Measurements from ENCODE around the gene STK10. TPM values are rescaled to one million over a fixed set of nuclear protein-coding genes. Genes with fewer than 3 reads are reported as not detected.

The STK10 gene
- total and polyA plus RNA-seq, 2 of the 8 experiments (the other 6 are each of a cell fraction or from before 2014, with no cell fraction given), result 10.5 to 21.4 TPM

GRCh38 chr5:172015346-172015745 is 172.7 kb downstream of the STK10 start:
- no peak overlapping the region for H3K27ac ChIP-seq (ENCODE audit: low read depth, low read length)
- no peak overlapping the region for H4K8ac ChIP-seq (ENCODE audit: extremely low read depth, insufficient read depth, low read length)
- H3K9me3 ChIP-seq (ENCODE audit: insufficient read depth in 2 of 2, low read depth in 1 of 2, low read length in 1 of 2), result no peaks in the 10 kb centered on the region
- no peak overlapping the region for H3K18ac ChIP-seq (ENCODE audit: extremely low read depth, low read length)
- H4K91ac ChIP-seq (replicated peaks; ENCODE audit: insufficient read length, low read length), result no peak overlapping the region
- no peaks in the 10 kb centered on the region for H3K27me3 ChIP-seq (replicated peaks in 1 of 4; ENCODE audit: control insufficient read depth in 3 of 4, extremely low read depth in 1 of 4, insufficient read depth in 3 of 4, low read length in 3 of 4)
- H3K4me2 ChIP-seq (ENCODE audit: insufficient read depth in 1 of 2, low read depth in 2 of 2, low read length in 2 of 2), result no peak overlapping the region
- H3K4me1 ChIP-seq (replicated peaks in 1 of 4; ENCODE audit: control insufficient read depth in 3 of 4, insufficient read depth in 4 of 4, low read length in 3 of 4), result peaks cover 0 to under 1% (median 0%) of the 10 kb centered on the region in 4 experiments; a peak in 2 of 7 replicates
- no peak overlapping the region for H3K9ac ChIP-seq (replicated peaks in 1 of 4; ENCODE audit: extremely low read depth in 1 of 4, low read depth in 3 of 4, low read length in 3 of 4)
- no peak overlapping the region for H3K23ac ChIP-seq (ENCODE audit: insufficient read length)
- ChIA-PET POLR2A (ENCODE audit: partially characterized antibody) (no interaction called here), CTCF (ENCODE audit: partially characterized antibody) (interaction anchor here (0.6 kb wide), 1 partner anchor 672 kb away, joined by 5 read pairs; no protein-coding TSS in a partner anchor)
- no peak overlapping the region for H4K5ac ChIP-seq (ENCODE audit: insufficient read length, low read depth, low read length)
- H3K4ac ChIP-seq (replicated peaks; ENCODE audit: insufficient read length, low read depth, low read length), result no peak overlapping the region
- WGBS, 2 experiments (ENCODE audit: extremely low coverage in 1 of 2, insufficient coverage in 1 of 2, insufficient read length in 1 of 2, insufficient replicate concordance in 2 of 2, low coverage in 1 of 2, low lambda C conversion rate in 2 of 2, missing lambda C conversion rate in 1 of 2), result 94% methylated on average over 4 of the region's 4 CpGs; no CpG with 5 or more reads in 1 of the 2 experiments
- H2BK15ac ChIP-seq (ENCODE audit: low read length), result peak overlapping the region; percentile 19; the same call in 1 of the 2 replicates
- H2AFZ ChIP-seq (ENCODE audit: low read length), result no peak overlapping the region
- H2BK20ac ChIP-seq (ENCODE audit: low read length), result no peak overlapping the region
- H2BK120ac ChIP-seq (replicated peaks; ENCODE audit: low read depth, low read length), result no peak overlapping the region
- no peaks in the 10 kb centered on the region for H3K23me2 ChIP-seq (ENCODE audit: low read depth, low read length)
- H3K36me3 ChIP-seq (ENCODE audit: control insufficient read depth in 2 of 4, insufficient read depth in 4 of 4, low read length in 3 of 4), result no peaks in the 10 kb centered on the region
- H3K79me2 ChIP-seq (ENCODE audit: control insufficient read depth in 1 of 2, insufficient read depth in 2 of 2, low read length in 2 of 2), result no peaks in the 10 kb centered on the region
- no peak for DNase-seq (ENCODE audit: low read depth in 1 of 2, low spot score in 2 of 2)
- H3K56ac ChIP-seq (replicated peaks; ENCODE audit: insufficient read length, low read depth, low read length), result no peak overlapping the region
- 0 out of 2 replicates have a peak overlapping the region, but pooled peaks have one; percentile 30 for H2AK5ac ChIP-seq (ENCODE audit: low read depth, low read length)
- no peak overlapping the region for H3K14ac ChIP-seq (ENCODE audit: insufficient read length)
- TF ChIP-seq SUZ12 (IDR thresholded peaks at IDR 0.05; ENCODE audit: low read length) (no peak), TCF12 (IDR thresholded peaks at IDR 0.05; ENCODE audit: low read depth, low read length) (no peak), PHF8 (conservative IDR thresholded peaks at IDR 0.05; ENCODE audit: low read depth, low read length) (no peak), ATF2 (IDR thresholded peaks at IDR 0.05; ENCODE audit: low read length) (no peak), SP4 (IDR thresholded peaks at IDR 0.05; ENCODE audit: low read length) (no peak), SP2 (IDR thresholded peaks at IDR 0.05; ENCODE audit: low read length) (no peak), CREB1 (IDR thresholded peaks at IDR 0.05) (no peak), BRCA1 (IDR thresholded peaks at IDR 0.05; ENCODE audit: low read depth, low read length) (no peak)
- H3K79me1 ChIP-seq (ENCODE audit: low read depth, low read length), result no peaks in the 10 kb centered on the region
- no peak for FAIRE-seq
- no peaks in the 10 kb centered on the region for H4K20me1 ChIP-seq (replicated peaks in 1 of 2; ENCODE audit: control insufficient read depth in 1 of 2, insufficient read depth in 2 of 2, low read length in 2 of 2)
- peak overlapping the region; percentile 47; the same call in 1 of the 2 replicates for H2BK5ac ChIP-seq (ENCODE audit: low read depth, low read length)
- no peak overlapping the region for H3K4me3 ChIP-seq (ENCODE audit: extremely low read depth in 1 of 4, insufficient read depth in 2 of 4, low read depth in 3 of 4, low read length in 4 of 4)
- H2BK12ac ChIP-seq (ENCODE audit: low read depth, low read length), result peak overlapping the region; percentile 52; the same call in 1 of the 2 replicates

All from H1 (cell line).